ENCODE data around the gene CRADD. TPM values are rescaled to one million over a fixed set of nuclear protein-coding genes. Genes with fewer than 3 reads are reported as not detected.

The CRADD gene
- total RNA-seq, 5 donors from 2014 or later (not counting 1 experiment from before 2014, with no cell fraction given) = 11.2 to 19.3 (median 12.3) TPM

DNA sequence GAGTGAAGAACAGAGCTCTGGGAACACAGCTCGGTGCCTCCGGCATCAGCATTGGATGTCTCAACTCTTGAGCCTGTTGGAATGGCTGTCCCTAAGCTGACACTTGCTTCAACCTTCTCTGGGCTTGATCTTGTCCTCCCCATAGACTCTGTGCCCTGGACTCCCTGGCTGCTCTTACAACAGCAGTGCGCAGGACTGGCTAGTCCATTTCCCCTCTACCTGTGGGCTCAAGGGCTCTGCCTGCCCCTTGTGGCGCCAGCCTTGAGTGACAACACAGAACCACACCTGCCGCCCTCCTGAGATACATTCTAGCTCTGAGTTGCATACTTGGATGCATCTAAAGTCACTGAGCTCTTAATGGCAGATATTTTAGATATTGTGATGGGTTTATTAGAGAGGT is 6.2 kb downstream of the CRADD start:
- WGBS (ENCODE audit: insufficient coverage) = 100% methylated on average over 3 of the region's 5 CpGs
- H3K27ac ChIP-seq (ENCODE audit: low read length) = no peak overlapping the region
- H3K4me1 ChIP-seq (ENCODE audit: control insufficient read depth in 1 of 2, extremely low read depth in 1 of 2, insufficient read depth in 2 of 2, low read length in 2 of 2) = peaks cover 0 to 14% of the 10 kb centered on the region in 2 experiments
- ChIA-PET POLR2A (interaction anchor here in 1 of 2 donors (0.5 to 0.6 kb wide), 2 partner anchors 27 to 411 kb away, joined by 5 to 7 read pairs; no protein-coding TSS in a partner anchor), CTCF (interaction anchor here (0.6 to 0.7 kb wide), 2 partner anchors 34 to 585 kb away, joined by 3 to 4 read pairs; no protein-coding TSS in a partner anchor)
- ATAC-seq (replicated peaks in 1 of 4) (no peak), DNase-seq (no peak)
- H3K36me3 ChIP-seq (ENCODE audit: control insufficient read depth in 2 of 2, extremely low read depth in 1 of 2, insufficient read depth in 1 of 2, low read length in 1 of 2) = no peaks in the 10 kb centered on the region
- H3K27ac Mint-ChIP-seq = no peak overlapping the region
- no peaks in the 10 kb centered on the region for H3K9me3 ChIP-seq
- H3K4me3 Mint-ChIP-seq = no peak overlapping the region
- H3K4me1 Mint-ChIP-seq = peaks cover 41 to 60% (median 54%) of the 10 kb centered on the region in 3 donors
- no peaks in the 10 kb centered on the region for H3K27me3 Mint-ChIP-seq
- H3K9me3 Mint-ChIP-seq = no peaks in the 10 kb centered on the region
- no peak overlapping the region for H3K4me3 ChIP-seq (ENCODE audit: control insufficient read depth in 1 of 2, extremely low read depth in 1 of 2, low read length in 1 of 2)
- peaks cover 36% of the 10 kb centered on the region for H3K36me3 Mint-ChIP-seq
- no peaks in the 10 kb centered on the region for H3K27me3 ChIP-seq (replicated peaks in 1 of 2; ENCODE audit: control insufficient read depth in 2 of 2, extremely low read depth in 1 of 2, insufficient read depth in 2 of 2, low read length in 1 of 2)

DNA sequence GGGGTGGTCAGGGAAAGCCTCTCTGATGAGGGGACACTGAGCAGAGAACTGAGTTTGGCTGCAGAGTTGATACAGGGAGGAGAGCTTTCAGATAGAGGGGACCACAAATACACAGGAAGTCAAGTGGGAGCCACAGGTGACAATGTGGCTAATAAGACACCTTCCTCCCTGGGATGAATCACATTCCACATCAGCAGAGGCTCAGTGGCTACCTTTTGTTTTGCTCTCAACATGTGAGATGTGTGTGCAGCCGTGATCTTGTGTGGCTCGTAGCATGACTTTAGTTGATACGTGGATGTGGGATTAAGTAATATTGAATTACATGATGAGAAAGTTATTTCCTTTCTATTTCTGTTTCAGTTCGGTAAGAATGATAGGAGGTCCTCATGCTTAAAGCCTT is 7.5 kb downstream of the CRADD start:
- no peak for DNase-seq
- Mint-ChIP-seq H3K27ac (no peak overlapping the region), H3K27me3 (no peaks in the 10 kb centered on the region), H3K4me3 (no peak overlapping the region), H3K4me1 (peaks cover 35 to 61% (median 54%) of the 10 kb centered on the region in 3 donors), H3K9me3 (no peaks in the 10 kb centered on the region), H3K36me3 (peaks cover 35% of the 10 kb centered on the region)
- H3K36me3 ChIP-seq (ENCODE audit: control insufficient read depth in 2 of 2, extremely low read depth in 1 of 2, insufficient read depth in 1 of 2, low read length in 1 of 2) = no peaks in the 10 kb centered on the region
- no peak overlapping the region for H3K27ac ChIP-seq (ENCODE audit: low read length)
- ChIA-PET POLR2A (interaction anchor here in 1 of 2 donors (0.6 to 0.7 kb wide), 2 partner anchors 46 to 330 kb away, joined by 3 to 4 read pairs; no protein-coding TSS in a partner anchor), CTCF (no interaction called here)
- no peaks in the 10 kb centered on the region for H3K27me3 ChIP-seq (replicated peaks in 1 of 2; ENCODE audit: control insufficient read depth in 2 of 2, extremely low read depth in 1 of 2, insufficient read depth in 2 of 2, low read length in 1 of 2)
- peak in 1 of 4 experiments; percentile 36 for ATAC-seq (replicated peaks in 1 of 4)
- WGBS (ENCODE audit: insufficient coverage) = 83% methylated on average over 4 of the region's 4 CpGs
- peaks cover 0 to 9% of the 10 kb centered on the region in 2 experiments for H3K4me1 ChIP-seq (ENCODE audit: control insufficient read depth in 1 of 2, extremely low read depth in 1 of 2, insufficient read depth in 2 of 2, low read length in 2 of 2)
- no peaks in the 10 kb centered on the region for H3K9me3 ChIP-seq
- H3K4me3 ChIP-seq (ENCODE audit: control insufficient read depth in 1 of 2, extremely low read depth in 1 of 2, low read length in 1 of 2) = no peak overlapping the region

DNA sequence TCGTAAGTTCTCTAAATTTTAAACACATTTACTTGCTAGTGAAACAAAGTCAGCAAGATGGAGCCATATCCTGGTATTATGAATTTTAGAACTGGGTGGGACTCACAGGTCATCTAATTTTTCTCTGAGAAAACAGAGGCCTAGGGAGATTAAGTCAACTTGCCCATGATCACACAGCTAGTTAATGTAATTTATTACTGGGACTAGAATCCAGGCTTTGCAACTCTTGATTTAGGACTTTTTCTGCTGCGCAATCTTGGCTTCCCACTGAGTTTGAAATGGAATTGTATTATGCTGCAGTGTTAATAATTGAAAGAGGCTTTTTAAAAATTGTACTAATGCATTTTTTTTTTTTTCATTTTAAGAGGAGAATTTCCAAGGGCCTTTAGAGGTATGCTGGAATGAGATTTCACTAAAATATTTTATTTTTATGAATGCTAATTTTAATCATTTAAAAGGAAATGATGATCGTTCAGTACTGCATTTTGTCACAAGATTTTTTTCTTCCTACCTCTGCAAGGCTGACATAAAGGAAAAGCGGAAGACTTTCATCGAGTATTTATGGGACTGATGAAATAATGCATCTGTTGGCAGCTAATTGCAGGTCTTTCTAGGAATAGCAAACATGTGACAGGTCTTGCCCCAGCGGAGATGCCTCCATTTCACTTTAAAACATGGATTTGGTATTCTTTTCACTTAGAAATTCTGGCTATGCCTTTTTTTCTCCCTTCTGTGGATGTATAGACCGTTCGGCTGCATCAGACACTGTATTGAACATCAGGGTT is 9.6 kb downstream of the CRADD start:
- H3K9me3 Mint-ChIP-seq = no peaks in the 10 kb centered on the region
- Histone ChIP-seq H3K27me3 (replicated peaks in 1 of 2; ENCODE audit: control insufficient read depth in 2 of 2, extremely low read depth in 1 of 2, insufficient read depth in 2 of 2, low read length in 1 of 2) (no peaks in the 10 kb centered on the region), H3K9me3 (no peaks in the 10 kb centered on the region), H3K4me3 (ENCODE audit: control insufficient read depth in 1 of 2, extremely low read depth in 1 of 2, low read length in 1 of 2) (no peak overlapping the region), H3K4me1 (ENCODE audit: control insufficient read depth in 1 of 2, extremely low read depth in 1 of 2, insufficient read depth in 2 of 2, low read length in 2 of 2) (peaks cover 0 to 9% of the 10 kb centered on the region in 2 experiments), H3K36me3 (ENCODE audit: control insufficient read depth in 2 of 2, extremely low read depth in 1 of 2, insufficient read depth in 1 of 2, low read length in 1 of 2) (no peaks in the 10 kb centered on the region), H3K27ac (ENCODE audit: low read length) (no peak overlapping the region)
- POLR2A ChIA-PET = no interaction called here
- no peak overlapping the region for H3K4me3 Mint-ChIP-seq
- H3K27me3 Mint-ChIP-seq = no peaks in the 10 kb centered on the region
- CTCF ChIA-PET = interaction anchor here (0.6 kb wide), 2 partner anchors 94 to 738 kb away, joined by 3 to 4 read pairs; no protein-coding TSS in a partner anchor
- 100% methylated on average over 2 of the region's 8 CpGs for WGBS (ENCODE audit: insufficient coverage)
- peaks cover 39% of the 10 kb centered on the region for H3K36me3 Mint-ChIP-seq
- ATAC-seq (replicated peaks in 1 of 4) (no peak), DNase-seq (no peak)
- H3K27ac Mint-ChIP-seq = no peak overlapping the region
- peaks cover 26 to 59% (median 52%) of the 10 kb centered on the region in 3 donors for H3K4me1 Mint-ChIP-seq

- Histone ChIP-seq H3K4me1 (ENCODE audit: control insufficient read depth in 1 of 2, extremely low read depth in 1 of 2, insufficient read depth in 2 of 2, low read length in 2 of 2) (peaks cover 0 to 6% of the 10 kb centered on the region in 2 experiments), H3K27ac (ENCODE audit: low read length) (no peak overlapping the region), H3K27me3 (replicated peaks in 1 of 2; ENCODE audit: control insufficient read depth in 2 of 2, extremely low read depth in 1 of 2, insufficient read depth in 2 of 2, low read length in 1 of 2) (no peaks in the 10 kb centered on the region), H3K9me3 (no peaks in the 10 kb centered on the region), H3K36me3 (ENCODE audit: control insufficient read depth in 2 of 2, extremely low read depth in 1 of 2, insufficient read depth in 1 of 2, low read length in 1 of 2) (no peaks in the 10 kb centered on the region), H3K4me3 (ENCODE audit: control insufficient read depth in 1 of 2, extremely low read depth in 1 of 2, low read length in 1 of 2) (no peak overlapping the region)
- ChIA-PET CTCF (interaction anchor here in 1 of 2 donors (0.6 kb wide), 1 partner anchor 56 kb away, joined by 3 read pairs; no protein-coding TSS in a partner anchor), POLR2A (no interaction called here)
- Mint-ChIP-seq H3K4me3 (peak overlapping the region in 1 of 3 donors; percentile 15), H3K27ac (peak overlapping the region in 1 of 2 donors; percentile 73), H3K27me3 (no peaks in the 10 kb centered on the region), H3K4me1 (peaks cover 15 to 39% (median 36%) of the 10 kb centered on the region in 3 donors), H3K36me3 (peaks cover 44% of the 10 kb centered on the region), H3K9me3 (peaks cover 4 to 7% (median 5%) of the 10 kb centered on the region in 3 donors)
- DNase-seq (no peak), ATAC-seq (replicated peaks in 1 of 4) (peak in 1 of 4 experiments; percentile 29)
- WGBS (ENCODE audit: insufficient coverage) = no CpG with 5 or more reads among the region's 2 CpGs
Measured at GRCh38 chr12:93689076-93689834, 12.1 kb downstream of the CRADD start.

- DNase-seq (no peak), ATAC-seq (replicated peaks in 1 of 4) (no peak)
- H3K27me3 Mint-ChIP-seq = no peaks in the 10 kb centered on the region
- CTCF ChIA-PET = no interaction called here
- H3K4me1 ChIP-seq (ENCODE audit: control insufficient read depth in 1 of 2, extremely low read depth in 1 of 2, insufficient read depth in 2 of 2, low read length in 2 of 2) = peaks cover 0 to under 1% of the 10 kb centered on the region in 2 experiments
- H3K27me3 ChIP-seq (replicated peaks in 1 of 2; ENCODE audit: control insufficient read depth in 2 of 2, extremely low read depth in 1 of 2, insufficient read depth in 2 of 2, low read length in 1 of 2) = no peaks in the 10 kb centered on the region
- H3K4me3 ChIP-seq (ENCODE audit: control insufficient read depth in 1 of 2, extremely low read depth in 1 of 2, low read length in 1 of 2) = no peak overlapping the region
- no peaks in the 10 kb centered on the region for H3K36me3 ChIP-seq (ENCODE audit: control insufficient read depth in 2 of 2, extremely low read depth in 1 of 2, insufficient read depth in 1 of 2, low read length in 1 of 2)
- H3K36me3 Mint-ChIP-seq = peaks cover 13% of the 10 kb centered on the region
- peaks cover 11 to 27% (median 13%) of the 10 kb centered on the region in 3 donors for H3K4me1 Mint-ChIP-seq
- POLR2A ChIA-PET = no interaction called here
- H3K27ac Mint-ChIP-seq = no peak overlapping the region
- no peak overlapping the region for H3K4me3 Mint-ChIP-seq
- peaks cover 4 to 7% (median 5%) of the 10 kb centered on the region in 3 donors for H3K9me3 Mint-ChIP-seq
- no peaks in the 10 kb centered on the region for H3K9me3 ChIP-seq
- no peak overlapping the region for H3K27ac ChIP-seq (ENCODE audit: low read length)
Measured at GRCh38 chr12:93696462-93696861, 19.3 kb downstream of the CRADD start.

All from T-cell (primary cell).